K562 (cell line): ENCODE results near the gene CENPB. TPM values are rescaled to one million over a fixed set of nuclear protein-coding genes. Genes with fewer than 3 reads are reported as not detected.
A peak's percentile ranks its signal among the peaks of the same experiment; 100 is the strongest.

ENCODE experiments used
- ATAC-seq: fragments of 200-7000 bp; cut with Tn5 transposase; 3 replicates; pipeline ENCODE4 v1.9.1; 2020; ENCODE audit warnings: moderate library complexity
- BruUV-seq: library from RNA; stranded (reverse); fragments of 400-500 nt; replicated peaks from 2 replicates; lab custom pipeline; 2021; lab: Mats Ljungman, UMichigan
- CTCF ChIA-PET: fragments of 300-600 bp; formaldehyde crosslinking; extraction: SDS; loops from one replicate; lab custom pipeline; 2021; ENCODE audit warnings: low intra/inter-chr PET ratio; lab: Yijun Ruan, JAX
- POLR2A ChIA-PET: fragments of 300-600, 350-650 bp; sonication (Branson Sonifier 250); formaldehyde crosslinking; extraction: SDS; loops from one replicate; lab custom pipeline; 2021; ENCODE audit warnings: antibody characterized with exemption, inconsistent platforms; lab: Yijun Ruan, JAX
- DNase-seq, 4 experiments: peaks; one replicate each; pipeline versions ENCODE4 v3.0.0 to v3.0.0-alpha.2; 2011 to 2018; ENCODE audit warnings: low spot score in 3 of 4, mixed read lengths in 3 of 4; ENCODE audit errors: extremely low read depth in 1 of 4
- FAIRE-seq: peaks from 2 replicates; lab custom pipeline; 2011; peaks lifted over from hg19 to GRCh38; lab: Jason Lieb, UNC
- H2AFZ ChIP-seq: 2 replicates; pipeline ENCODE4 v1.6.0; 2011; ENCODE audit warnings: low read depth, low read length, control low read depth, inconsistent platforms
- H3K27ac ChIP-seq: fragments of 200-600 bp; 3 replicates; pipeline ENCODE4 v1.8.0; 2011; ENCODE audit warnings: low read depth, mild to moderate bottlenecking, control low read depth, inconsistent platforms, low read length, moderate library complexity, mixed read lengths; ENCODE audit errors: extremely low read depth
- H3K27me3 ChIP-seq, 2 experiments: fragments of 300-600 bp in 1 of 2; 2 replicates in 1 of 2; 3 replicates in 1 of 2; pipeline versions ENCODE4 v1.6.0 to v1.8.0; 2011; ENCODE audit warnings: inconsistent platforms in 2 of 2, low read length in 2 of 2, mild to moderate bottlenecking in 1 of 2, mixed read lengths in 1 of 2, moderate library complexity in 1 of 2; ENCODE audit not compliant: control insufficient read depth in 2 of 2, insufficient read depth in 2 of 2
- H3K36me3 ChIP-seq: fragments of 300-600 bp; 3 replicates; pipeline ENCODE4 v1.8.0; 2011; ENCODE audit warnings: mild to moderate bottlenecking, low read length, inconsistent platforms; ENCODE audit not compliant: control insufficient read depth, insufficient read depth
- H3K4me1 ChIP-seq, 2 experiments: fragments of 200-600 bp in 1 of 2; replicated peaks in 1 of 2; 2 replicates in 1 of 2; 3 replicates in 1 of 2; pipeline versions ENCODE4 v1.5.1 to v1.8.0; 2011; ENCODE audit warnings: inconsistent platforms in 2 of 2, low read length in 2 of 2, mild to moderate bottlenecking in 1 of 2, mixed read lengths in 1 of 2, moderate library complexity in 1 of 2; ENCODE audit not compliant: control insufficient read depth in 2 of 2, insufficient read depth in 2 of 2
- H3K4me2 ChIP-seq: 2 replicates; pipeline ENCODE4 v1.6.1; 2011; ENCODE audit warnings: low read length, control low read depth, inconsistent platforms, mixed read lengths; ENCODE audit not compliant: insufficient read depth
- H3K4me3 ChIP-seq: fragments of 200-600 bp; sonication (generic), shearing (Covaris generic); 2 replicates; pipeline ENCODE4 v1.5.1; 2016; ENCODE audit warnings: control low read depth, inconsistent platforms
- H3K79me2 ChIP-seq: fragments of 200-600 bp; 3 replicates; pipeline ENCODE4 v1.8.0; 2011; ENCODE audit warnings: low read length, inconsistent platforms; ENCODE audit not compliant: control insufficient read depth, insufficient read depth
- H3K9ac ChIP-seq, 2 experiments: 2 replicates each; pipeline versions ENCODE4 v1.6.0 to v1.6.1; 2011; ENCODE audit warnings: low read depth in 2 of 2, low read length in 2 of 2, control low read depth in 1 of 2, inconsistent platforms in 1 of 2, mild to moderate bottlenecking in 1 of 2, mixed read lengths in 1 of 2; ENCODE audit not compliant: insufficient read depth in 1 of 2
- H3K9me1 ChIP-seq: one replicate; pipeline ENCODE4 v1.6.0; 2011; ENCODE audit warnings: inconsistent platforms, mild to moderate bottlenecking, low read length, moderate library complexity; ENCODE audit not compliant: control insufficient read depth, insufficient read depth
- H3K9me3 ChIP-seq: replicated peaks from 2 replicates; pipeline ENCODE4 v1.5.1; 2011; ENCODE audit warnings: low read depth, low read length, inconsistent platforms; ENCODE audit not compliant: control insufficient read depth, insufficient read depth
- H4K20me1 ChIP-seq: replicated peaks from 2 replicates; pipeline ENCODE4 v1.6.1; 2011; ENCODE audit warnings: low read length, inconsistent platforms, mixed read lengths; ENCODE audit not compliant: control insufficient read depth, insufficient read depth
- ASH1L ChIP-seq: fragments of 450-650 bp; IDR thresholded peaks from 2 replicates; pipeline ENCODE4 v1.6.1; 2018; ENCODE audit warnings: borderline replicate concordance, mild to moderate bottlenecking, low read depth; ENCODE audit not compliant: partially characterized antibody
- BRD9 ChIP-seq: fragments of 450-650 bp; IDR thresholded peaks from 2 replicates; pipeline ENCODE4 v1.6.1; 2018; ENCODE audit warnings: low read depth; ENCODE audit not compliant: partially characterized antibody
- CREB5 ChIP-seq: fragments of 250-450 bp; sonication (Bioruptor Pico); IDR thresholded peaks from 2 replicates; pipeline ENCODE4 v1.5.0; 2020; ENCODE audit warnings: mild to moderate bottlenecking
- ELF4 ChIP-seq: fragments of 450-650 bp; formaldehyde crosslinking; IDR thresholded peaks from 2 replicates; pipeline ENCODE4 v1.4.0; 2022; ENCODE audit warnings: missing genetic modification characterization
- FOSL1 ChIP-seq: fragments of 200-800 bp; sonication (Bioruptor generic); conservative IDR thresholded peaks from 2 replicates; pipeline ENCODE4 v1.6.1; 2016; ENCODE audit warnings: missing genetic modification characterization, missing compliant biosample characterization
- MECOM ChIP-seq: fragments of 250-450 bp; sonication (Bioruptor Pico); IDR thresholded peaks from 2 replicates; pipeline ENCODE4 v1.8.0; 2022; ENCODE audit warnings: inconsistent platforms
- POLR2AphosphoS5 ChIP-seq: IDR thresholded peaks from 2 replicates; pipeline ENCODE4 v1.6.1; 2011; ENCODE audit warnings: mild to moderate bottlenecking, low read depth, low read length, moderate library complexity; ENCODE audit not compliant: control insufficient read depth, insufficient read depth
- POLR2G ChIP-seq: fragments of 200-400 bp; formaldehyde crosslinking; IDR thresholded peaks from 2 replicates; pipeline ENCODE4 v1.6.1; 2017; ENCODE audit warnings: low read depth, mild to moderate bottlenecking, antibody characterized with exemption, low read length, moderate library complexity
- PREB ChIP-seq: sonication (generic); formaldehyde crosslinking; IDR thresholded peaks from 2 replicates; pipeline ENCODE4 v1.8.1; 2023; ENCODE audit warnings: mild to moderate bottlenecking, missing genetic modification reagents
- RBM25 ChIP-seq: fragments of 200-400 bp; formaldehyde crosslinking; IDR thresholded peaks from 2 replicates; pipeline ENCODE4 v1.6.1; 2018; ENCODE audit warnings: low read length, low read depth, moderate library complexity; ENCODE audit not compliant: severe bottlenecking
- SAFB ChIP-seq: fragments of 200-400 bp; formaldehyde crosslinking; IDR thresholded peaks from 2 replicates; pipeline ENCODE4 v1.6.1; 2017; ENCODE audit warnings: low read depth, low read length, borderline replicate concordance
- SMAD1 ChIP-seq: fragments of 150-350 bp; IDR thresholded peaks from 2 replicates; pipeline ENCODE4 v1.6.1; 2014; ENCODE audit warnings: low read length, low read depth; ENCODE audit not compliant: partially characterized antibody
- ZNF316 ChIP-seq: fragments of 450-650 bp; IDR thresholded peaks from 2 replicates; pipeline ENCODE4 v1.6.1; 2016
- ZNF77 ChIP-seq: fragments of 250-450 bp; sonication (Bioruptor Pico); IDR thresholded peaks from 2 replicates; pipeline ENCODE4 v1.5.0; 2020
- ZNF778 ChIP-seq: fragments of 450-650 bp; formaldehyde crosslinking; IDR thresholded peaks from 2 replicates; pipeline ENCODE4 v1.4.0; 2020; ENCODE audit warnings: mild to moderate bottlenecking, moderate library complexity
- WGBS: fragments of 100-300 bp; shearing (Covaris generic); methylation state at CpG from one replicate; pipeline ENCODE4 v1.1.6; 2016; ENCODE audit warnings: low coverage, mixed read lengths; ENCODE audit not compliant: insufficient coverage; ENCODE audit errors: missing lambda C conversion rate; 5-methylcytosine and 5-hydroxymethylcytosine counted together
- in situ Hi-C: fragments of 300-500 bp; cut with MboI; formaldehyde crosslinking; loops from 4 replicates; pipeline ENCODE4 v1.15.0; 2018; ENCODE audit warnings: inconsistent platforms, mixed read lengths
- intact Hi-C: fragments of 100-400 bp; cut with micrococcal nuclease; formaldehyde crosslinking; loops from 2 replicates; pipeline ENCODE4 v1.14.2; 2022
- polyA plus RNA-seq, 8 experiments: library from polyadenylated mRNA; depleted of rRNA in 4 of 8; stranded (reverse) in 5 of 8; unstranded in 3 of 8; fragments of >200 nt; fragmentation: Nextera tagmentation in 2 of 8; fragmentation: Illumina TruSeq in 1 of 8; extraction: Ambion mirVana in 2 of 8; extraction: Trizol in 1 of 8; gene quantifications; 2 replicates each; pipeline versions ENCODE4 v1.2.1 to v1.2.3, GENCODE V29; 2011 to 2014; ENCODE audit warnings: inconsistent platforms in 1 of 8, missing spikeins in 1 of 8
- total RNA-seq, 7 experiments: library from RNA; depleted of rRNA in 6 of 7; stranded (reverse); fragments of >200 nt in 6 of 7; fragmentation: Illumina TruSeq in 2 of 7; extraction: Trizol in 2 of 7; gene quantifications; 2 replicates each; pipeline versions ENCODE4 v1.2.1 to v1.2.3, GENCODE V29; 2011 to 2021; ENCODE audit warnings: low replicate concordance in 1 of 7

CENPB gene
- total and polyA plus RNA-seq, 9 of the 15 experiments (the other 6 are each of a cell fraction or from before 2014, with no cell fraction given): 0.17 to 70.8 (median 24.9) TPM

- BruUV-seq: no TSS peak
- TF ChIP-seq POLR2G (peak; percentile 46; the same call in 1 of the 2 replicates), BRD9 (no peak), RBM25 (no peak), POLR2AphosphoS5 (peak; percentile 8; the same call in 1 of the 2 replicates), FOSL1 (no peak)
- DNase-seq (no peak), ATAC-seq (no peak), FAIRE-seq (no peak)
- intact Hi-C loops: loop anchor here (10.0 kb wide), 2 partner anchors 108 to 412 kb away; no protein-coding TSS in a partner anchor
- ChIA-PET POLR2A (interaction anchor here (0.7 to 1.7 kb wide), 3 partner anchors 16 to 86 kb away, joined by 3 to 4 read pairs (median 3); partner anchors contain the start of gene ADISSP), CTCF (no interaction called here)
- Histone ChIP-seq H3K9me3 (no peaks in the 10 kb centered on the region), H3K27ac (no peak overlapping the region), H2AFZ (no peak overlapping the region), H3K4me2 (no peak overlapping the region), H3K9me1 (no peaks in the 10 kb centered on the region), H3K4me1 (peaks cover 8 to 45% of the 10 kb centered on the region in 2 experiments; a peak in 3 of 5 replicates), H4K20me1 (peaks cover 6% of the 10 kb centered on the region), H3K27me3 (no peaks in the 10 kb centered on the region), H3K36me3 (peaks cover 21% of the 10 kb centered on the region; the same call in 1 of the 3 replicates), H3K9ac (peak overlapping the region in 1 of 2 experiments; percentile 35; a peak in 2 of 4 replicates), H3K4me3 (no peak overlapping the region), H3K79me2 (peaks cover 31% of the 10 kb centered on the region)
- WGBS: no CpG with 5 or more reads among the region's 2 CpGs
- in situ Hi-C loops: no loop called here
These were observed 3.5 kb downstream of the CENPB start for GRCh38 chr20:3783068-3783489.

- ChIA-PET POLR2A (interaction anchor here (0.7 to 1.7 kb wide), 3 partner anchors 15 to 85 kb away, joined by 3 to 4 read pairs (median 3); partner anchors contain the start of gene ADISSP), CTCF (no interaction called here)
- in situ Hi-C loops: no loop called here
- no peaks in the 10 kb centered on the region for H3K9me1 ChIP-seq
- 86% methylated on average over 6 of the region's 6 CpGs for WGBS
- H3K9me3 ChIP-seq: no peaks in the 10 kb centered on the region
- H3K27ac ChIP-seq: no peak overlapping the region
- H3K4me1 ChIP-seq: peaks cover 8 to 50% of the 10 kb centered on the region in 2 experiments; a peak in 3 of 5 replicates
- no peak for ATAC-seq
- no TSS peak for BruUV-seq
- H3K9ac ChIP-seq: peak overlapping the region in 1 of 2 experiments; percentile 35; a peak in 1 of 4 replicates
- H3K79me2 ChIP-seq: peaks cover 31% of the 10 kb centered on the region
- DNase-seq: no peak
- no peaks in the 10 kb centered on the region for H3K27me3 ChIP-seq
- intact Hi-C loops: loop anchor here (10.0 kb wide), 2 partner anchors 108 to 412 kb away; no protein-coding TSS in a partner anchor
- H3K36me3 ChIP-seq: peaks cover 21% of the 10 kb centered on the region; the same call in 1 of the 3 replicates
- H2AFZ ChIP-seq: no peak overlapping the region
- H4K20me1 ChIP-seq: peaks cover 6% of the 10 kb centered on the region
- H3K4me2 ChIP-seq: no peak overlapping the region
- H3K4me3 ChIP-seq: no peak overlapping the region
- FAIRE-seq: no peak
- TF ChIP-seq ZNF77 (CRISPR knock-in tag) (no peak), SAFB (no peak), ASH1L (no peak), SMAD1 (no peak), ZNF778 (CRISPR knock-in tag) (no peak), CREB5 (CRISPR knock-in tag) (no peak), ELF4 (CRISPR knock-in tag) (no peak), ZNF316 (no peak), PREB (CRISPR knock-in tag) (no peak), MECOM (CRISPR knock-in tag) (no peak)
These were observed 3.9 kb downstream of the CENPB start for GRCh38 chr20:3782597-3782996.
